Measurements from ENCODE around the gene FRMD4A. TPM values are rescaled to one million over a fixed set of nuclear protein-coding genes. Genes with fewer than 3 reads are reported as not detected.

FRMD4A gene
- total RNA-seq, 1 experiment from 2014 or later, result 7.1 TPM

GRCh38 chr10:14128519-14128918, 202.2 kb downstream of the FRMD4A start:
- TF ChIP-seq EZH2phosphoT487 (IDR thresholded peaks at IDR 0.05; ENCODE audit: borderline replicate concordance, low read length), result no peak
- no peak for TF ChIP-seq CTCF (conservative IDR thresholded peaks at IDR 0.05; ENCODE audit: low read depth, low read length)
- no peak for TF ChIP-seq EZH2 (IDR thresholded peaks at IDR 0.05; ENCODE audit: low read length, unreplicated experiment)
- no peaks in the 10 kb centered on the region for H4K20me1 ChIP-seq (ENCODE audit: low read length)
- DNase-seq, result no peak
- no peak overlapping the region for H3K27ac ChIP-seq (ENCODE audit: low read length)
- H3K79me2 ChIP-seq (ENCODE audit: low read length), result no peaks in the 10 kb centered on the region
- H3K9me2 ChIP-seq (replicated peaks; ENCODE audit: low read length), result no peaks in the 10 kb centered on the region
- ATAC-seq, result no peak
- H3K9ac ChIP-seq (ENCODE audit: low read length), result no peak overlapping the region
- H3K4me1 ChIP-seq (ENCODE audit: insufficient read depth, low read length), result peaks cover 4% of the 10 kb centered on the region
- no peak overlapping the region for H3K4me2 ChIP-seq (ENCODE audit: low read length)
- POLR2A ChIA-PET (ENCODE audit: unreplicated experiment), result no interaction called here
- H2AFZ ChIP-seq (ENCODE audit: low read length), result no peak overlapping the region
- no peaks in the 10 kb centered on the region for H3K9me3 ChIP-seq (ENCODE audit: low read length)
- CTCF ChIA-PET, result no interaction called here
- no peak overlapping the region for H3K4me3 ChIP-seq (ENCODE audit: low read length)
- H3K27me3 ChIP-seq (ENCODE audit: low read length), result no peaks in the 10 kb centered on the region
- no peaks in the 10 kb centered on the region for H3K36me3 ChIP-seq (ENCODE audit: low read depth, low read length)
- intact Hi-C loops (cut with micrococcal nuclease), result loop anchor here (5.0 kb wide), 1 partner anchor 694 kb away; no protein-coding TSS in a partner anchor
- no TSS peak for BruUV-seq (replicated peaks)
- H3F3A ChIP-seq (ENCODE audit: low read length, unreplicated experiment), result no peaks in the 10 kb centered on the region

DNA sequence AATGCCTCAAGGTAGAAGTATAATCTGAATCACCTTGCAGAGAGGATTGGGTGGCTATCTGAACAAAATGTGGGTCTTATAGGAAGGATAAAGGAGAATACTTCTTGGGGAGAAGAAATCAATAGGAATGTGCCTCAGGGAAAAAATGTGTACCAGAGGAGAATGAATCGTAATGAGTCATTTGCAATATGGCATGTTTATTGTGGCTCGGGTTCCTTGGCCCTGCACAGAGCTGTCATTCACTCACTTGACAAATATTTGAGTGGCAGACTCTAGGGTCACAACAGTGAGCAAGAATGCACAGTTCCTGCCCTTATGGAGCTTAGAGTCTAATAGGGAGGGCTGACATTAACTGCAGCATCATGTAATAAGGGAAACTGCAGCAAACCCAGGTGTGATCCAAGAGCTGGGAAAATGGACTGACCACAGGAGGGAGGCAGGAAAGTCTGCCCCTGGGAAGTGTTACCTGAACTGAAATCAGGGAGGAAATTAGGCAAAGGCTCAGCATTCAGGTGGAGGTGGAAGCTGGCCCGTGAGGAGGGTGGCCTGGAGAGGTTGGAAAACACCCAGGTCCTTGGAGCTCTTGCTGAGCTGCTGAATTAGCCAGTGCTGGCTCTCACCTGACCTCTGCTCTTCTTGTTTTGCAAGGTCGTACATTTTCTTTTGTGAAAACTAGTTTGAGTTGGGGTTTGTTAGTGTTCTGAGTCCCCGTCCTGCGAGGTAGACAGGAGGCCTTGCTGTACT, 203.9 kb downstream of the FRMD4A start:
- H3K27ac ChIP-seq (ENCODE audit: low read length), result no peak overlapping the region
- BruUV-seq (replicated peaks), result no TSS peak
- H3K79me2 ChIP-seq (ENCODE audit: low read length), result no peaks in the 10 kb centered on the region
- ChIA-PET POLR2A (ENCODE audit: unreplicated experiment) (no interaction called here), CTCF (no interaction called here)
- no peaks in the 10 kb centered on the region for H3K9me3 ChIP-seq (ENCODE audit: low read length)
- no peaks in the 10 kb centered on the region for H4K20me1 ChIP-seq (ENCODE audit: low read length)
- H3K36me3 ChIP-seq (ENCODE audit: low read depth, low read length), result no peaks in the 10 kb centered on the region
- H2AFZ ChIP-seq (ENCODE audit: low read length), result no peak overlapping the region
- no peaks in the 10 kb centered on the region for H3F3A ChIP-seq (ENCODE audit: low read length, unreplicated experiment)
- DNase-seq (peak; percentile 76), ATAC-seq (peak; percentile 96)
- intact Hi-C loops (cut with micrococcal nuclease), result loop anchor here (5.0 kb wide), 1 partner anchor 695 kb away; no protein-coding TSS in a partner anchor
- H3K4me2 ChIP-seq (ENCODE audit: low read length), result no peak overlapping the region
- H3K9me2 ChIP-seq (replicated peaks; ENCODE audit: low read length), result no peaks in the 10 kb centered on the region
- H3K4me3 ChIP-seq (ENCODE audit: low read length), result no peak overlapping the region
- no peak overlapping the region for H3K9ac ChIP-seq (ENCODE audit: low read length)
- H3K4me1 ChIP-seq (ENCODE audit: insufficient read depth, low read length), result peaks cover 4% of the 10 kb centered on the region
- H3K27me3 ChIP-seq (ENCODE audit: low read length), result no peaks in the 10 kb centered on the region
- TF ChIP-seq CTCF (conservative IDR thresholded peaks at IDR 0.05; ENCODE audit: low read depth, low read length), result no peak
- no peak for TF ChIP-seq EZH2phosphoT487 (IDR thresholded peaks at IDR 0.05; ENCODE audit: borderline replicate concordance, low read length)
- TF ChIP-seq EZH2 (IDR thresholded peaks at IDR 0.05; ENCODE audit: low read length, unreplicated experiment), result no peak

GRCh38 chr10:14125564-14125963, 205.2 kb downstream of the FRMD4A start:
- intact Hi-C loops (cut with micrococcal nuclease), result loop anchor here (5.0 kb wide), 1 partner anchor 697 kb away; no protein-coding TSS in a partner anchor
- H3K4me1 ChIP-seq (ENCODE audit: insufficient read depth, low read length), result peaks cover 4% of the 10 kb centered on the region
- H3K4me3 ChIP-seq (ENCODE audit: low read length), result no peak overlapping the region
- no peaks in the 10 kb centered on the region for H3K79me2 ChIP-seq (ENCODE audit: low read length)
- no TSS peak for BruUV-seq (replicated peaks)
- no peaks in the 10 kb centered on the region for H3K9me2 ChIP-seq (replicated peaks; ENCODE audit: low read length)
- H4K20me1 ChIP-seq (ENCODE audit: low read length), result no peaks in the 10 kb centered on the region
- no peaks in the 10 kb centered on the region for H3K9me3 ChIP-seq (ENCODE audit: low read length)
- no peak overlapping the region for H3K9ac ChIP-seq (ENCODE audit: low read length)
- DNase-seq (no peak), ATAC-seq (no peak)
- no peak overlapping the region for H2AFZ ChIP-seq (ENCODE audit: low read length)
- no peaks in the 10 kb centered on the region for H3K27me3 ChIP-seq (ENCODE audit: low read length)
- TF ChIP-seq EZH2 (IDR thresholded peaks at IDR 0.05; ENCODE audit: low read length, unreplicated experiment) (no peak), EZH2phosphoT487 (IDR thresholded peaks at IDR 0.05; ENCODE audit: borderline replicate concordance, low read length) (no peak), CTCF (conservative IDR thresholded peaks at IDR 0.05; ENCODE audit: low read depth, low read length) (no peak)
- no peaks in the 10 kb centered on the region for H3K36me3 ChIP-seq (ENCODE audit: low read depth, low read length)
- H3F3A ChIP-seq (ENCODE audit: low read length, unreplicated experiment), result no peaks in the 10 kb centered on the region
- CTCF ChIA-PET, result no interaction called here
- H3K4me2 ChIP-seq (ENCODE audit: low read length), result no peak overlapping the region
- POLR2A ChIA-PET (ENCODE audit: unreplicated experiment), result no interaction called here
- no peak overlapping the region for H3K27ac ChIP-seq (ENCODE audit: low read length)
